ENCODE data around the gene PBOV1.

DNA sequence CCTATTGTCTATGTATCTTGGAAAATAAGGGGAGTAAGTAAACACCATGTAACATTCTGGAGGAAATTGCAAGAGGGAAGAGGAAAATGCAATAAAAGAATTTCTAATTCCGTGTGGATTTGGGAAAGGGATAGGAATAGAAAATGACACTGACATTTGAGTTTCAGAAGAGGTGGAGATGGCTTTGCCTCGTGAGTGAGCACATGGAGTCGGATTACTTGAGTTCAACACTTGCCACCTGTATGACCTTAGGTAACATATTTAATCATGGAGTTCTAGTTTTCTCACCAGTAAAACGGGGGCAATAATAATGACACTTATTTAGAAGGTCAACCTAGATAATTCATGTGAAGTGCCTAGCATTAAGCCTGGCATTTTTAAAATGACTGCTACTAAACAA lies 10.8 kb upstream of the PBOV1 start:
- TF ChIP-seq CTCF (IDR thresholded peaks at IDR 0.05), result no peak
- no peak for TF ChIP-seq POLR2A (IDR thresholded peaks at IDR 0.05)
